Measurements from ENCODE around the gene ALLC.

DNA sequence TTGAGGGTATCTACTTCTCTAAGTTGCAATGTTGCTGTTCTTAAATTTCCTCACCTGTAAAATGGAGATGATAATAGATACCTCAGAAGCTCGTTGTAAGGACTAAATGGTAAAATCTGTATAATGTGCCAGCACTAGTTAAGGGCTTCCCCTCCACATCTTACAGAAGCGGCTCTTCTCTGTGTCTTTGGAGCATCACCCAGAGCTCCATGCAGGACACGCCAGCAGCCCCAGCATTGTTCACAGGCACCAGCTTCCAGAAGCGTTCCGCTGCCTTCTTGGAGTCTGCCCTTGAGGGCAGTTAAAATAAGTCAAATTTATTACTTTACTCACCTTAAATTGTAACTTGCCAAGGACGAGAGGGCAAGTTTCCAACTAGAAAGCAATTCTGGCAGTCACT is 51.2 kb downstream of the ALLC start:
- TF ChIP-seq POLR2A (IDR thresholded peaks at IDR 0.05; ENCODE audit: low read depth, low read length) (no peak), POLR2AphosphoS5 (IDR thresholded peaks at IDR 0.05; ENCODE audit: low read depth, low read length) (no peak), TAF1 (IDR thresholded peaks at IDR 0.05; ENCODE audit: borderline replicate concordance, low read depth, low read length) (no peak)
